CD4-positive, alpha-beta T cell (primary cell): Measurements from ENCODE around the gene FAM107B. TPM values are rescaled to one million over a fixed set of nuclear protein-coding genes. Genes with fewer than 3 reads are reported as not detected.

Experiments used
- ATAC-seq: fragments of 200-7000 bp; cut with Tn5 transposase; one replicate; pipeline ENCODE4 v1.10.0; 2022; ENCODE audit warnings: mild to moderate bottlenecking; ENCODE audit not compliant: poor library complexity
- CTCF ChIA-PET: fragments of 350-600 bp; sonication (Branson Sonifier 250); formaldehyde crosslinking; loops from one replicate; lab custom pipeline; 2021; ENCODE audit warnings: antibody characterized with exemption, inconsistent platforms; lab: Charles Lee
- POLR2A ChIA-PET: fragments of 350-600 bp; sonication (Branson Sonifier 250); formaldehyde crosslinking; loops from one replicate; lab custom pipeline; 2021; ENCODE audit warnings: antibody characterized with exemption, inconsistent platforms; lab: Charles Lee
- DNase-seq, 14 experiments: peaks; one replicate each; pipeline ENCODE4 v3.0.0-alpha.2; 2013 to 2020; ENCODE audit warnings: mixed read lengths in 2 of 14
- H3K27ac ChIP-seq, 2 donors: one replicate each; pipeline versions ENCODE4 v1.5.1 to v1.7.0; 2013; ENCODE audit warnings: low read length in 2 of 2, low read depth in 1 of 2, mild to moderate bottlenecking in 1 of 2
- H3K27me3 ChIP-seq, 2 experiments: 1 replicate in 1 of 2; 2 replicates in 1 of 2; pipeline versions ENCODE4 v1.6.1 to v1.7.0; 2013; ENCODE audit warnings: low read length in 2 of 2, control low read depth in 1 of 2, mild to moderate bottlenecking in 1 of 2, moderate library complexity in 1 of 2; ENCODE audit not compliant: insufficient read depth in 2 of 2, control insufficient read depth in 1 of 2
- H3K36me3 ChIP-seq: one replicate; pipeline ENCODE4 v1.6.1; 2013; ENCODE audit warnings: low read length, control low read depth; ENCODE audit not compliant: insufficient read depth
- H3K4me1 ChIP-seq: one replicate; pipeline ENCODE4 v1.6.1; 2013; ENCODE audit warnings: low read length, control low read depth; ENCODE audit not compliant: insufficient read depth
- H3K4me3 ChIP-seq: one replicate; pipeline ENCODE4 v1.5.1; 2013; ENCODE audit warnings: mild to moderate bottlenecking, low read length, moderate library complexity
- H3K9me3 ChIP-seq, 2 experiments: 1 replicate in 1 of 2; 2 replicates in 1 of 2; pipeline versions ENCODE4 v1.6.1 to v1.7.0; 2013; ENCODE audit warnings: low read length in 2 of 2, mild to moderate bottlenecking in 2 of 2, control low read depth in 1 of 2, moderate library complexity in 1 of 2; ENCODE audit not compliant: control insufficient read depth in 1 of 2, insufficient read depth in 1 of 2
- H3K27ac Mint-ChIP-seq: one replicate; pipeline ENCODE4 v1.8.0; 2020; ENCODE audit warnings: mixed read lengths
- H3K27me3 Mint-ChIP-seq: one replicate; pipeline ENCODE4 v1.8.0; 2021; ENCODE audit warnings: mixed read lengths
- H3K36me3 Mint-ChIP-seq: one replicate; pipeline ENCODE4 v1.8.0; 2021; ENCODE audit warnings: low read depth, mixed read lengths
- H3K4me1 Mint-ChIP-seq: one replicate; pipeline ENCODE4 v1.8.0; 2021; ENCODE audit warnings: low read depth, mixed read lengths
- H3K4me3 Mint-ChIP-seq: one replicate; pipeline ENCODE4 v1.8.0; 2020; ENCODE audit warnings: mild to moderate bottlenecking, mixed read lengths
- H3K9me3 Mint-ChIP-seq: one replicate; pipeline ENCODE4 v1.8.0; 2020; ENCODE audit warnings: mixed read lengths
- CTCF ChIP-seq: fragments of 200-600 bp; IDR thresholded peaks from one replicate; pipeline ENCODE4 v1.8.0; 2022; ENCODE audit warnings: antibody characterized with exemption, mild to moderate bottlenecking
- intact Hi-C, 2 experiments: fragments of 100-400 bp; cut with DNase I in 1 of 2; cut with micrococcal nuclease in 1 of 2; formaldehyde crosslinking; loops; one replicate each; pipeline versions ENCODE4 v1.15.1 to v1.9.0; 2023 to 2025; cut with DNase I, micrococcal nuclease
- total RNA-seq, 174 experiments: library from RNA in 2 of 174; stranded (reverse) in 2 of 174; gene quantifications; one replicate each; pipeline ENCODE4 v1.2.3 and lab custom pipeline; 2021 to 2026

Gene FAM107B
- total RNA-seq, 2 experiments from 2014 or later: 261 to 262 TPM

GRCh38 chr10:14625765-14626525 lies 148.8 kb downstream of the FAM107B start:
- H3K27ac ChIP-seq: no peak overlapping the region
- no peak for ATAC-seq
- no peaks in the 10 kb centered on the region for H3K27me3 ChIP-seq
- no peak for TF ChIP-seq CTCF
- ChIA-PET CTCF (interaction anchor here (0.7 to 1.4 kb wide), 3 partner anchors 24 to 126 kb away, joined by 3 to 4 read pairs (median 3); no protein-coding TSS in a partner anchor), POLR2A (no interaction called here)
- no peaks in the 10 kb centered on the region for H3K36me3 ChIP-seq
- no peaks in the 10 kb centered on the region for H3K9me3 ChIP-seq
- DNase-seq: no peak
- no peaks in the 10 kb centered on the region for H3K4me1 ChIP-seq
- Mint-ChIP-seq H3K36me3 (no peaks in the 10 kb centered on the region), H3K27me3 (no peaks in the 10 kb centered on the region), H3K27ac (no peak overlapping the region), H3K4me3 (no peak overlapping the region), H3K4me1 (peaks cover 8% of the 10 kb centered on the region), H3K9me3 (no peaks in the 10 kb centered on the region)
- intact Hi-C loops: loop anchor here in 1 of 2 experiments (5.0 kb wide), 1 partner anchor 186 kb away; no protein-coding TSS in a partner anchor
- H3K4me3 ChIP-seq: no peak overlapping the region

GRCh38 chr10:14625192-14625631 lies 149.5 kb downstream of the FAM107B start:
- intact Hi-C loops: loop anchor here in 1 of 2 experiments (5.0 kb wide), 1 partner anchor 187 kb away; no protein-coding TSS in a partner anchor
- Mint-ChIP-seq H3K36me3 (no peaks in the 10 kb centered on the region), H3K4me3 (no peak overlapping the region), H3K9me3 (no peaks in the 10 kb centered on the region), H3K27me3 (no peaks in the 10 kb centered on the region), H3K4me1 (peaks cover 6% of the 10 kb centered on the region), H3K27ac (no peak overlapping the region)
- ATAC-seq (no peak), DNase-seq (no peak)
- H3K27me3 ChIP-seq: no peaks in the 10 kb centered on the region
- TF ChIP-seq CTCF: no peak
- H3K36me3 ChIP-seq: no peaks in the 10 kb centered on the region
- H3K4me1 ChIP-seq: no peaks in the 10 kb centered on the region
- ChIA-PET CTCF (interaction anchor here (1.4 kb wide), 2 partner anchors 10 to 127 kb away, joined by 3 to 4 read pairs; no protein-coding TSS in a partner anchor), POLR2A (no interaction called here)
- H3K4me3 ChIP-seq: no peak overlapping the region
- no peak overlapping the region for H3K27ac ChIP-seq
- no peaks in the 10 kb centered on the region for H3K9me3 ChIP-seq

GRCh38 chr10:14624600-14624999 lies 150.1 kb downstream of the FAM107B start:
- no peaks in the 10 kb centered on the region for H3K4me1 Mint-ChIP-seq
- ChIA-PET POLR2A (no interaction called here), CTCF (interaction anchor here (1.4 kb wide), 1 partner anchor 11 kb away, joined by 4 read pairs; no protein-coding TSS in a partner anchor)
- intact Hi-C loops: loop anchor here in 1 of 2 experiments (5.0 kb wide), 1 partner anchor 53 kb away; no protein-coding TSS in a partner anchor
- no peak for TF ChIP-seq CTCF
- Histone ChIP-seq H3K9me3 (no peaks in the 10 kb centered on the region), H3K4me1 (no peaks in the 10 kb centered on the region), H3K4me3 (no peak overlapping the region), H3K27me3 (no peaks in the 10 kb centered on the region), H3K36me3 (no peaks in the 10 kb centered on the region), H3K27ac (no peak overlapping the region)
- no peak for DNase-seq
- no peak overlapping the region for H3K27ac Mint-ChIP-seq
- H3K27me3 Mint-ChIP-seq: no peaks in the 10 kb centered on the region
- H3K4me3 Mint-ChIP-seq: no peak overlapping the region
- H3K36me3 Mint-ChIP-seq: no peaks in the 10 kb centered on the region
- ATAC-seq: no peak
- no peaks in the 10 kb centered on the region for H3K9me3 Mint-ChIP-seq
